KOPT-K1 (cell line): ENCODE results near the gene RAB11A.

Experiments used
- H3K27ac ChIP-seq: fragments of 200-600 bp; sonication (generic); 2 replicates; pipeline ENCODE4 v1.5.1; 2016; ENCODE audit warnings: antibody characterized with exemption, mild to moderate bottlenecking, low read depth, low read length; ENCODE audit not compliant: poor library complexity, severe bottlenecking
- H3K36me3 ChIP-seq: fragments of 200-600 bp; sonication (generic); 2 replicates; pipeline ENCODE4 v1.5.1; 2017; ENCODE audit warnings: antibody characterized with exemption, mild to moderate bottlenecking, low read length, moderate library complexity; ENCODE audit not compliant: insufficient read depth
- H3K9me3 ChIP-seq: fragments of 200-600 bp; sonication (generic); 2 replicates; pipeline ENCODE4 v1.5.1; 2017; ENCODE audit warnings: antibody characterized with exemption, low read length, mild to moderate bottlenecking; ENCODE audit not compliant: insufficient read depth, poor library complexity, severe bottlenecking

Gene RAB11A

GRCh38 chr15:65914981-65915925, 46.0 kb downstream of the RAB11A start:
- H3K27ac ChIP-seq, result no peak overlapping the region
- no peaks in the 10 kb centered on the region for H3K9me3 ChIP-seq
- peaks cover 5% of the 10 kb centered on the region; the same call in 1 of the 2 replicates for H3K36me3 ChIP-seq

GRCh38 chr15:65916041-65916663, 46.9 kb downstream of the RAB11A start:
- H3K27ac ChIP-seq, result no peak overlapping the region
- no peaks in the 10 kb centered on the region for H3K9me3 ChIP-seq
- peaks cover 1% of the 10 kb centered on the region; the same call in 1 of the 2 replicates for H3K36me3 ChIP-seq

- H3K36me3 ChIP-seq, result no peaks in the 10 kb centered on the region
- no peak overlapping the region for H3K27ac ChIP-seq
- H3K9me3 ChIP-seq, result no peaks in the 10 kb centered on the region
Measured at GRCh38 chr15:65916664-65917406, 47.5 kb downstream of the RAB11A start.

GRCh38 chr15:65917407-65917756, 48.1 kb downstream of the RAB11A start:
- no peaks in the 10 kb centered on the region for H3K36me3 ChIP-seq
- no peak overlapping the region for H3K27ac ChIP-seq
- no peaks in the 10 kb centered on the region for H3K9me3 ChIP-seq

- no peak overlapping the region for H3K27ac ChIP-seq
Measured at GRCh38 chr15:65917936-65918335, 48.6 kb downstream of the RAB11A start.

GRCh38 chr15:65918357-65918920, 49.1 kb downstream of the RAB11A start:
- H3K36me3 ChIP-seq, result no peaks in the 10 kb centered on the region
- no peak overlapping the region for H3K27ac ChIP-seq
- no peaks in the 10 kb centered on the region for H3K9me3 ChIP-seq

More at GRCh38 chr15:65917936-65918335, 48.6 kb downstream of the RAB11A start:
- H3K9me3 ChIP-seq, result no peaks in the 10 kb centered on the region
- H3K36me3 ChIP-seq, result no peaks in the 10 kb centered on the region

GRCh38 chr15:65918945-65919344, 49.7 kb downstream of the RAB11A start:
- Histone ChIP-seq H3K9me3 (no peaks in the 10 kb centered on the region), H3K36me3 (no peaks in the 10 kb centered on the region), H3K27ac (no peak overlapping the region)

GRCh38 chr15:65919353-65919752, 50.1 kb downstream of the RAB11A start:
- Histone ChIP-seq H3K36me3 (no peaks in the 10 kb centered on the region), H3K27ac (no peak overlapping the region), H3K9me3 (no peaks in the 10 kb centered on the region)

- H3K36me3 ChIP-seq, result no peaks in the 10 kb centered on the region
- H3K9me3 ChIP-seq, result no peaks in the 10 kb centered on the region
- no peak overlapping the region for H3K27ac ChIP-seq
Measured at GRCh38 chr15:65920121-65920520, 50.8 kb downstream of the RAB11A start.

GRCh38 chr15:65920825-65921309, 51.6 kb downstream of the RAB11A start:
- no peak overlapping the region for H3K27ac ChIP-seq
- no peaks in the 10 kb centered on the region for H3K36me3 ChIP-seq
- H3K9me3 ChIP-seq, result no peaks in the 10 kb centered on the region

GRCh38 chr15:65921780-65922179, 52.5 kb downstream of the RAB11A start:
- no peak overlapping the region for H3K27ac ChIP-seq
- H3K36me3 ChIP-seq, result no peaks in the 10 kb centered on the region
- no peaks in the 10 kb centered on the region for H3K9me3 ChIP-seq

GRCh38 chr15:65922621-65923020, 53.3 kb downstream of the RAB11A start:
- Histone ChIP-seq H3K9me3 (no peaks in the 10 kb centered on the region), H3K27ac (no peak overlapping the region), H3K36me3 (no peaks in the 10 kb centered on the region)

- H3K27ac ChIP-seq, result no peak overlapping the region
- no peaks in the 10 kb centered on the region for H3K36me3 ChIP-seq
- no peaks in the 10 kb centered on the region for H3K9me3 ChIP-seq
Measured at GRCh38 chr15:65923264-65923663, 54.0 kb downstream of the RAB11A start.

GRCh38 chr15:65924004-65924403, 54.7 kb downstream of the RAB11A start:
- Histone ChIP-seq H3K27ac (no peak overlapping the region), H3K36me3 (no peaks in the 10 kb centered on the region), H3K9me3 (no peaks in the 10 kb centered on the region)

GRCh38 chr15:65925338-65925737, 56.0 kb downstream of the RAB11A start:
- no peak overlapping the region for H3K27ac ChIP-seq
- H3K9me3 ChIP-seq, result no peaks in the 10 kb centered on the region
- H3K36me3 ChIP-seq, result no peaks in the 10 kb centered on the region
